Panc1 (cell line): ENCODE data around the gene MAGI1. TPM values are rescaled to one million over a fixed set of nuclear protein-coding genes. Genes with fewer than 3 reads are reported as not detected.

Experiments used
- ATAC-seq: fragments of 200-7000 bp; cut with Tn5 transposase; 2 replicates; pipeline ENCODE4 v1.9.1; 2020; ENCODE audit warnings: mild to moderate bottlenecking, moderate library complexity
- BruUV-seq: library from RNA; stranded (reverse); fragments of 400-500 nt; replicated peaks from 2 replicates; lab custom pipeline; 2021; lab: Mats Ljungman, UMichigan
- CTCF ChIA-PET: fragments of 300-600 bp; sonication (Branson Sonifier 250); formaldehyde crosslinking; loops from one replicate; lab custom pipeline; 2022; ENCODE audit warnings: antibody characterized with exemption; lab: Charles Lee
- POLR2A ChIA-PET: fragments of 300-600 bp; sonication (Branson Sonifier 250); formaldehyde crosslinking; loops from one replicate; lab custom pipeline; 2022; ENCODE audit warnings: antibody characterized with exemption; lab: Charles Lee
- DNase-seq: peaks from one replicate; pipeline ENCODE4 v3.0.0-alpha.2; 2010; ENCODE audit warnings: low read depth, low spot score
- H3K27ac ChIP-seq: 2 replicates; pipeline ENCODE4 v1.5.1; 2011; ENCODE audit warnings: mild to moderate bottlenecking, low read length, inconsistent platforms
- H3K27me3 ChIP-seq: fragments of 200-500 bp; sonication (Bioruptor generic); 2 replicates; pipeline ENCODE4 v1.6.0; 2014; ENCODE audit warnings: low read length, inconsistent platforms; ENCODE audit not compliant: control insufficient read depth, insufficient read depth
- H3K36me3 ChIP-seq: fragments of 200-500 bp; sonication (Bioruptor generic); 2 replicates; pipeline ENCODE4 v1.5.1; 2014; ENCODE audit warnings: inconsistent platforms, mild to moderate bottlenecking, low read length, moderate library complexity; ENCODE audit not compliant: control insufficient read depth, insufficient read depth
- H3K4me1 ChIP-seq: 2 replicates; pipeline ENCODE4 v1.5.1; 2011; ENCODE audit warnings: inconsistent platforms, mild to moderate bottlenecking, low read length, moderate library complexity; ENCODE audit not compliant: control insufficient read depth, insufficient read depth
- H3K4me3 ChIP-seq, 2 experiments: 2 replicates each; pipeline ENCODE4 v1.5.1; 2011 to 2012; ENCODE audit warnings: low read depth in 2 of 2, low read length in 2 of 2, mild to moderate bottlenecking in 2 of 2, inconsistent platforms in 1 of 2, moderate library complexity in 1 of 2
- H3K9me3 ChIP-seq: fragments of 200-500 bp; sonication (Bioruptor generic); 2 replicates; pipeline ENCODE4 v1.5.1; 2014; ENCODE audit warnings: low read depth, mild to moderate bottlenecking, inconsistent platforms, low read length, moderate library complexity; ENCODE audit not compliant: control insufficient read depth, insufficient read depth
- CTCF ChIP-seq: fragments of 450-650 bp; IDR thresholded peaks from 2 replicates; pipeline ENCODE4 v1.5.1; 2017; ENCODE audit warnings: mild to moderate bottlenecking
- POLR2AphosphoS5 ChIP-seq: IDR thresholded peaks from 2 replicates; pipeline ENCODE4 v1.6.1; 2012; ENCODE audit warnings: mild to moderate bottlenecking, low read depth, low read length, moderate library complexity
- REST ChIP-seq, 2 experiments: IDR thresholded peaks; 2 replicates each; pipeline ENCODE4 v1.6.1; 2011 to 2012; ENCODE audit warnings: low read depth in 2 of 2, control low read depth in 1 of 2, low read length in 1 of 2, mild to moderate bottlenecking in 1 of 2, moderate library complexity in 1 of 2; ENCODE audit not compliant: insufficient read depth in 1 of 2
- SIN3A ChIP-seq: IDR thresholded peaks from 2 replicates; pipeline ENCODE4 v1.6.1; 2012; ENCODE audit warnings: low read depth, mild to moderate bottlenecking, low read length, moderate library complexity, borderline replicate concordance; ENCODE audit not compliant: insufficient read depth
- TCF7L2 ChIP-seq: IDR thresholded peaks from 2 replicates; pipeline ENCODE4 v1.6.1; 2011; ENCODE audit warnings: mild to moderate bottlenecking, low read depth, low read length, inconsistent platforms
- in situ Hi-C: cut with HindIII; loops from 2 replicates; pipeline ENCODE4 v1.10.0; 2016; ENCODE audit warnings: low sequenced_read_pairs, low pct_unique_long_range_greater_than_20kb
- intact Hi-C: fragments of 100-400 bp; cut with micrococcal nuclease; formaldehyde crosslinking; loops from one replicate; pipeline ENCODE4 v1.10.0; 2022; ENCODE audit not compliant: unreplicated experiment
- total RNA-seq: library from RNA; stranded (reverse); gene quantifications from one replicate; pipeline ENCODE4 v1.2.1, GENCODE V29; 2021; ENCODE audit not compliant: unreplicated experiment

MAGI1 gene
- total RNA-seq, 1 experiment from 2014 or later, result 9.5 TPM

- H3K27ac ChIP-seq, result no peak overlapping the region
- DNase-seq (no peak), ATAC-seq (no peak)
- TF ChIP-seq CTCF (0 out of 2 replicates have a peak, but pooled peaks have one; percentile 4), TCF7L2 (no peak), POLR2AphosphoS5 (no peak), SIN3A (no peak), REST (IDR thresholded peaks at IDR 0.05; ENCODE audit: insufficient read depth in 1 of 2, low read depth in 2 of 2, low read length in 1 of 2) (no peak)
- no peaks in the 10 kb centered on the region for H3K27me3 ChIP-seq
- ChIA-PET CTCF (no interaction called here), POLR2A (no interaction called here)
- no peak overlapping the region for H3K4me3 ChIP-seq
- no TSS peak for BruUV-seq
- intact Hi-C loops (no loop called here), in situ Hi-C loops (no loop called here)
- H3K36me3 ChIP-seq, result no peaks in the 10 kb centered on the region
- H3K4me1 ChIP-seq, result no peaks in the 10 kb centered on the region
- no peaks in the 10 kb centered on the region for H3K9me3 ChIP-seq
Measured at GRCh38 chr3:65907232-65908130, 131.2 kb downstream of the MAGI1 start.

GRCh38 chr3:65905771-65906170 lies 132.9 kb downstream of the MAGI1 start:
- no peak overlapping the region for H3K27ac ChIP-seq
- in situ Hi-C loops (no loop called here), intact Hi-C loops (no loop called here)
- BruUV-seq, result no TSS peak
- H3K4me3 ChIP-seq, result no peak overlapping the region
- H3K4me1 ChIP-seq, result no peaks in the 10 kb centered on the region
- no peak for DNase-seq
- no peaks in the 10 kb centered on the region for H3K27me3 ChIP-seq
- ChIA-PET POLR2A (no interaction called here), CTCF (no interaction called here)
- H3K9me3 ChIP-seq, result no peaks in the 10 kb centered on the region
- TF ChIP-seq TCF7L2 (no peak), REST (IDR thresholded peaks at IDR 0.05; ENCODE audit: insufficient read depth in 1 of 2, low read depth in 2 of 2, low read length in 1 of 2) (no peak), SIN3A (no peak), POLR2AphosphoS5 (no peak), CTCF (no peak)
- no peak for ATAC-seq
- H3K36me3 ChIP-seq, result no peaks in the 10 kb centered on the region
